HG03571 (cell line): Measurements from ENCODE around the gene ACER3.
"Not testable (repeated sequence)": the region's sequence is repeated elsewhere in the genome, so short reads cannot be mapped to it uniquely, and the experiment has no call there.

Source experiments
- ATAC-seq: cut with Tn5 transposase; IDR thresholded peaks from one replicate; pipeline ENCODE4 v1.9.1; 2021; ENCODE audit not compliant: unreplicated experiment

Gene ACER3

DNA sequence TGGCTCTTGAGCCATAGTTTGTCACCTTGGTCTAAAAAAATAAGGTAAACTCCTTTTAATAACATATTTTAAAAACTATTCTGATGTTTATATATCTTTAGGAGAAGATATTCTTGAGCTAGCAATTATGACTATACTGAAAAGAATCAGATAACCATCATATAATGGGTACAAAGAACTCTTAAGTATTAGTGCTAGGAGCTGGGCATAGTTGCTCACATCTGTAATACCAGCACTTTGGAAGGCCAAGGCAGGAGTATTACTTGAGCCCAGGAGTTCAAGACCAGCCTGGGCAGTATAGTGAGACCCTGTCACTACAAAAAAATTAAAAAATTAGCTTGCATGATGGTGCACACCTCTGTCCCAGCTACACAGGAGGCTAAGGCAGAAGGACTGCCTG lies 119.5 kb downstream of the ACER3 start:
- ATAC-seq = no peak

DNA sequence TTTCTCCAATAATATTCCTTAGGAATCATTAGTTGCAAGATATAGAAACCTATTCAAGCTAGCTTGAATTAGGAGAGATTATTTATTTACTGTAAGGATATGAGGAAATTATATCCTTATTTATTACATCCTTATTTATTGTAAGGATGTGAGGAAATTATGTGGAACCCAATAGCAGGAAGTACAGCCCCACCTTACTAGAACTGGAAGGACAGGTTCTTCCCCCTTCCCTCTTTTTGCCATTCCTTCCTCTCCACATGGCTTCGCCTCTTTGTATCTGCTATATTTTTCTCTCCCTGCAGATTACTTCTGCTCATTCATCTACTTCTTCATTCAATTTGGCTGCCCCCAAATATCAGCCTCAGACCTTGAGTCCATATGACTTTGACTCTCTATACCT lies 124.0 kb downstream of the ACER3 start:
- no peak for ATAC-seq

- no peak for ATAC-seq
Observed at GRCh38 chr11:76987203-76987602, 126.5 kb downstream of the ACER3 start.

- ATAC-seq = no peak
Observed at GRCh38 chr11:76990628-76991027, 129.9 kb downstream of the ACER3 start.

GRCh38 chr11:76995081-76995576 lies 134.4 kb downstream of the ACER3 start:
- no peak for ATAC-seq

DNA sequence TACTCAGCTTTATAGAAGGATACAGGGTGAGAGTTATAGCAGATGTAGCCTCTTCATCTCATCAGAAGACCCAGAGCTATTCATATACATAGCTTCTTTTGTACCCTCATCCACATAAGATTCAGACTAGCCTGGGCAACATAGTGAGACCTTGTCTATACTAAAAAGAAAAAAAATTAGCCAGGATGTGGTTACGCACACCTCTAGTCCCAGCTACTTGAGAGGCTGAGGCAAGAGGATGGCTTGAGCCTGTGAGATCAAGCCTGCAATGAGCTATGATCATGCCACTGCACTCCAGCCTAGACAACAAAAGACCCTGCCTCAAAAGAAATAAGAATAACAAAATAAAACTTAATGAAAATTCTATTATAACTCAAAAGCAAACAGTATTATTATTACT lies 136.8 kb downstream of the ACER3 start:
- ATAC-seq = no peak

- ATAC-seq = no peak
Observed at GRCh38 chr11:76999597-76999996, 138.9 kb downstream of the ACER3 start.

- ATAC-seq = no peak
Observed at GRCh38 chr11:77001613-77002012, 140.9 kb downstream of the ACER3 start.

- ATAC-seq = no peak
Observed at GRCh38 chr11:77002776-77003175, 142.1 kb downstream of the ACER3 start.

GRCh38 chr11:77003963-77004362 lies 143.2 kb downstream of the ACER3 start:
- ATAC-seq = no peak

DNA sequence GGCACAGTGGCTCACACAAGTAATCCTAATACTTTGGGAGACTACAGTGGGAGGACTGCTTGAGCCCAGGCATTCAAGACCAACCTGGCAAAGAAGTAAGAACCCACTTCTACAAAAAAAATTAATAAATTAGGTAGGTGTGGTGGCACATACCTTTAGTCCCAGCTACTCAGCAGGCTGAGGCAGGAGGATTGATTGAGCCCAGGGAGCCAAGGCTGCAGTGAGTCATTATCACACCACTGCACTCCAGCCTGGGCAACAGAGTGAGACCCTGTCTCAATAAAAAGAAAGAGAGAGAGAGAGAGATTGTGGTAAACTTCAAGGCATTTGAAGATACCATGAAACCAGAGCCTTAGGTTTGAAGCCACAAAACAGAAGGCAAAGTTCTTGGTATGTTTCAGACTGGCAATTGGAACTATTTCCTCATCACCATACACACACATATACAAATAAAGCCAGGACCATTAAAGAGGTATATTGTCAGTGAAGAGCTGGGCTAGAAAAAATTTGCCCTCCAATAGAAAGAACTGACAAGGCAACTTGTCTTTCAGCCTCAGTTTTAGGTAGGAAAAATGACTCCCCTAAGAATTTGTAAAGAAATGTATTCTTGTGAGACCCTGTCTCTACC lies 148.9 kb downstream of the ACER3 start:
- no peak for ATAC-seq

DNA sequence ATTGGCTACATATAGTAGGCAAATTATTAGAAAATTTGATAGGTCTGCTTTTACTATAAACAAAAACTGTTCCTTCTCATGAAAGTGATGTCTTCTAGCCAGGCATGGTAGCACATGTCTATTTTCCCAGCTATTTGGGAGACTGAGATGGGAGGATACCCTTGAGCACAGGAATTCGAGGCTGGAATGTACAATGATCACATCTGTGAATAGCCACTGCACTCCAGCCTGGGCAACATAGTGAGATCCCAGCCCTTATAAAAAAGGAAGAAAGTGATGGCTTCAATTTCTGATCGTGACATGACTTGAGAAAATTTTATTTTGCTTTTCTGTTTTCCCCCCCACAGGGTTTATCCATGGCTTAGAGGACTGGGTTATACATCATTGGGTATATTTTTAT lies 154.0 kb downstream of the ACER3 start:
- no peak for ATAC-seq

GRCh38 chr11:77018396-77018924 lies 157.7 kb downstream of the ACER3 start:
- ATAC-seq = not testable (repeated sequence)

GRCh38 chr11:77019976-77020595 lies 159.4 kb downstream of the ACER3 start:
- ATAC-seq = no peak

GRCh38 chr11:77020734-77021133 lies 160.0 kb downstream of the ACER3 start:
- ATAC-seq = no peak

DNA sequence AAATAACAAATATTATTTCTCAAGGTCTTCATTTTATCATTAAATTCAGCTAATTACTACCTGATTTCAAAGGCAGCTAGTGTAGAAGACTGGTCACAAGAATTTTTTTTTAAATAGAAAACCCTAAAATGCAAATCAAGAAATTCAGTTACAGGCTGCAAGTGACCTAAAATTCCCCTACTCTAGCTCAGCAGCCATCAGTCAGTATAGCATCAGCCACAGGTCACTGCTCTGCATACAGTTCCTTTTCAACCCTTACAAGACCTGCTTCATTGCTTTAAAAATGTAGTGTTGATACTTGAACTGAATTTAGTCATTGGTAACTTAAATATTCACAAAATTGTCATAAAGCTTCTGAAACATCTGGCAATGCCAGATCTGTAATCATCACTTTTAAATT lies 164.0 kb downstream of the ACER3 start:
- no peak for ATAC-seq

DNA sequence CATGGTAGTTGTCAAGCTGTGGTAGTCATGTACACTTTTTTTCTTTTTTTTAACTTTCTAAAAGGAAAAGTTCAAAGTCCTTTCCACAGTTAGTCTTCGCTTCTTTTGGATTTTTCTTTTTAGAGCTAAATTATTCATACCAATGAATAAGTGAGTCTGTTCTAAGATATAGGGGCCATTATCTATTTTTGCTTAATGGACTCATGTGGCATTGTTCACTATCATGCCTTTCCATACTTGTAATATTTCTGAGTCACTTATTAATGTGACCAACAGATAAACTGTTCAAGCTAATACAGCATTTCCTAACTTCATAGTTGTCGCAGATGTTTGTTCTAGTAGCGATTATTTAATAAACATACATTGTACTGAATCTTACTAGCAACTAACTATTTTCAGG lies 165.5 kb downstream of the ACER3 start:
- ATAC-seq = no peak

DNA sequence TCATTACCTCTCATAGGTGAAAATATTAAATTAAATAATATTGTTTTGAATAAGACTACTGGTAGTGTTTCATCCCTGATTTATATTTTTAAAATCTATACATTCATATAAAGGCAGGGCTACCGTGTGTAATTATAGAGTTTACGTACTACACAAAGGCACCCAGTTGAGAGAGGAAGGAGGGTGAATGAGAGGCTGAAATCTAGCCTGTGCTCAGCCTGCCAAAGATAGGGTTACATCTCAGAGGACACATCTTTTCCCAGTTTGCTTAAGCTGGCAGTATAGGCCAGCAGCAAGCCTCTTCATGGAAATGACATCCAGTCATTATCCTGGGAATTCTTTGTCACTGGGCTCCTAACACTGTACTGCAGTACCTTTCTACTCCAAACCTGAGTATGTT lies 166.0 kb downstream of the ACER3 start:
- no peak for ATAC-seq

DNA sequence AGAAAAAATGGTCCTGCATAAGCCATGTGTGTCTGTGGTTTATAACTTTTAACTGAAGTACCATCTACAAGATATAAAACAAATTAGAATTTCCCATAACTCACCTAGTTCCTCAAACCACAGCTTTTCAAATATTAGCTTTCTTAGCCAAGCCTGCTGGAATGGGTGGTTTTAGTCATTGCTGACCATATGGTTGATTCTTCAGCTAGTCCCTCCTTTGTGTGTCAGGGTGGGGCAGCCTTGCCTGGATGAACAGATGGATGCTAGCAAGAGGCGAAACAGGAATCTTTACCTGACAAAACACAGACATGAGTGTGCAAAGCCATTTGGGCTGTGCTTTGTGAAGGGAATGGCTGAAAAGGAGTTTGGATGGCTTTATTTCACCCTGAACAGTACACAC lies 166.6 kb downstream of the ACER3 start:
- ATAC-seq = no peak

DNA sequence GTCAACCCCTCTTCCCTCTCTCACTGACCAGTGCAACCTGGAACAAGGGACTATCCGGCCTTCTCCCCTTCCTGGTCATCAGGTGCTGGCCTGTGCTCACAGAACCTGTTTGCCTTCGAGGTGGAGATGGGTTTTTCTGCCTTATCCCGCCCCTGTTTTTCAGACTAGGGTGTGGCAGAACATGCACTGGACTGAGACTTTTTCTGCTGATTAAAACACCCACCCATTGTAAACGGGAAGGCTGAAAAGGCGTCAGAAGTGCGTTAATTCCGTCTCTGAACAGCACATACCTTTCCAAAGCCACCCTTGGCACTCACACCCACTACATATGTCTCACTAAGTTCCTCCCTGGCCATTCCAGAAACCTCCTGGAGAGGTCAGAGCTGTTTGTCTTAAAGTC lies 169.1 kb downstream of the ACER3 start:
- ATAC-seq = no peak

GRCh38 chr11:77030834-77031414 lies 170.2 kb downstream of the ACER3 start:
- no peak for ATAC-seq

- ATAC-seq = no peak
Observed at GRCh38 chr11:77031599-77031998, 170.9 kb downstream of the ACER3 start.
